Activated CD4-positive, CD25-positive, alpha-beta regulatory T cell treated with anti-CD3 and anti-CD28 coated beads, Interleukin-2, amount 50 U/mL, for 16 hours (primary cell): ENCODE measurements around the gene SH2D4B.

Source experiments
- DNase-seq: peaks from one replicate; pipeline ENCODE4 v3.0.0-alpha.2; 2020; ENCODE audit warnings: low read depth, low spot score

Gene SH2D4B

DNA sequence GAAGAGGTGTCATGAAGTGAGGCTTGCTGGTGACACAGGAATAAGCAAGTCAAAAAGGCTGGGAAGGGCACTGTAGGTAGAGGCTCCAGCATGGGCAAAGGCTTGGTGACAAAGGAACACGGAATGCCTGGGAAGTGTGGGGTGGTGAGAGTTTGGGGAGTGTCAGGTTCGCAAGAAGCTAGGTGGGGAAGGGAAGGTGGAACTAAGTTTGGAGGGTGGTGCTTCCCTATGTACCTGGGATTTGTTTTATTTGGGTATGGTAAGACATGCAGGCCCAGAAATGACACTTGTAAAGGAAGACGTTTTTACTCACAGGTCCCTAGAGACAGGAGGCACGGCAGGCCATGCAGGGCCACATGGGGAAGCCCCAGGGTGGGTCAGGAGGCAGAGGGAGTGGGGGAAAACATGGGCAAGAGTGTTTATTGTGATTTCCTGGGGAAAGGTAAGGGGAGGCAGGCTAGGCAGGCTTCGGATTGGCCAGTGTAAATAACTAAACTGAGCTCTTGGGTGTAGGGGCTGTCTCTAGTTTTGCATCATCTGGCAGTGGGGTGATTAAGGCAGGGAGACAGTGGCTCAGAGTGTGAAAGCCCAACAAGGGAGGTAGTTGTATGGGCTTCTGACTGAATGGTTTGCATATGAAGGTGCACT, 52.1 kb downstream of the SH2D4B start:
- no peak for DNase-seq

DNA sequence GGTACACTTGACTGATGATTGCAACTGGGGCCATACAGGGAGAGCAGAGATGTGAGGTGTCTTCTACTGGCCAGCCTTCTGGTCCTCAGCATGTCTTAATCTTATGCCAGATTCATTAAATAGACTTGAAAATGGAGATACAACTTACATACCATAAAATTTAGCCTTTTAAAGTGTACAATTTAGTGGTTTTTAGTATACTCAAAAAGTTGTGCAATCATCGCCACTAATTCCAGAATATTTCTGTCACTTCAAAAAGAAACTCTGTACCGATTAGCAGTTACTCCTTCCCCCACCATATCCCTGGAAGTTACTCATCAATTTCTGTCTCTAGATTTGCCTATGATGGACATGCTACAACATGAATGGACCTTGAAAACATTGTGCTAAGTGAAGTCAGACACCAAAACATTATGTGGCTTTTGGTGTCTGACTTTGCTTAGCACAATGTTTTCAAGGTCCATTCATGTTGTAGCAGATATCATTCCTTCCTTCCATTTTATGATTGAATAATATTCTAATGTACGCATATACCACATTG, 53.0 kb downstream of the SH2D4B start:
- no peak for DNase-seq

DNA sequence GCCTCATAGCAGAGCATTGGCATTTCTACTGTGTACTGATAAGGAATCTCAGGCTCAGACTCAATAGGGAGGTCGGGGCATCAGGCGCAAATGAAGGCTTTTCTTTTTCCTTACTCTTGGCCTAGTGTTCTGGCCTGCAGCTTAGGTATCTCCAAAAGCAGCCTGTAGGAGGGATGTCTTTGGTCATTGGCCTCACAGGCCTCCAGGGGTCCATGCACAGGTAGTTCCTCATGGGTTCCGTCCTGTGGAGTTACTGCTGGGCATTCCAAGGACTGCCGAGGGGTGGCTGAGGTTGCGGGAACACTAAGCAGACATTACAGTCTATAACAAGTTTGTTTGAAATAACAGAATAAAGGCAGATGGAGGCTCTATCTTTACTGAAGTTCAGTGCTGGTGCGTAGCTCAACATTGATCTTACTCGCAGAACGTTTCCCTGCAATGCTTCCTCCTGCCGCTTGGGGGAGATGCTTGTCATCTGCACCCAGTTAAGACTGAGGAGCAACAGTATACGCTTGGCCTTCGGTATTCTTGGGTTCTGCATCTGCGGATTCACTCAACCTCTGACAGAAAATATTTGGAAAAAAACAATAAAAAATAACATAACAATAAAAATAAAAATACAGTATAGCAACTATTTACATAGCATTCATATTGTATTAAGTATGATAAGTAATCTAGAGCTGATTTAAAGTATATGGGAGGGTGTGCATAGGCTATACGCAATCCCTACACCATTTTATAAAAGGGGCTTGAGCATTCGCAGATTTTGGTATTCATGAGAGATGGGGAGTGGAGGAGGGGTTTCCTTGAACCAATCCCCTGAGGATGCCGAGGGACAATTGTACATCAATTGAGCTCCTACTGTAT, 58.9 kb downstream of the SH2D4B start:
- no peak for DNase-seq

DNA sequence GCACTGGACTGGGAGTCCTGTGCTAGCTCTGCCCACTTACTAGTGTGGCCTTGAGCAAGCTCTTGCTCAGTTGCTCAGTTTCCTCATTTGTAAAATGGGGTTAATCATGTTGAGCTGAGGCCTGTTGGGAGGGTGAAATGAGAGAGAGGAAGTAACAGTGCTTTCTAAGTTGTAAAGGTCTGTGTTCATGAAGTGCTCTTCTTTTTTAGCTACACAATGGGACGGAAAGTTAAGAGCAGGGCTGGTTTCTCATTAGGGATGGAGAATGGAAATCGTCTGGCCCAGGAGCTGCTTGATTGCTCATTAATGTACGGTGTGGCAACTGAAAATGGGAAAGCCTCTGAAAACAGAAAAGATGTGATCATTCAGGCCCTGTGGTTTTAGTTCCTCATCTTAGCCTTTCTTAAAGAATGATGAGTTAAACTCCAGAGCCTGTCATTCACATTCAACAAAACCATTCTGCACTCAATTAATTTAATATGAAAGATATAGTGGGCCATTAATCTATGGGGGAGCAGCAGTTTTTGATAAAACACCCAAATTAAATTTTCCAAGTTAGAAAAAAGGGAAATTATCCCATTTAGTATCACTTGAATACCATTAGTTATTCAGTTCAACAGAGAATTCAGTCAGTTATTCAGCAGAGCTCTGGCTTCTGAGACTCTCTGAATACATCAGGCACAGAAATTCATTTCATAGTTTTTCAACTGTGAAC, 60.5 kb downstream of the SH2D4B start:
- no peak for DNase-seq

DNA sequence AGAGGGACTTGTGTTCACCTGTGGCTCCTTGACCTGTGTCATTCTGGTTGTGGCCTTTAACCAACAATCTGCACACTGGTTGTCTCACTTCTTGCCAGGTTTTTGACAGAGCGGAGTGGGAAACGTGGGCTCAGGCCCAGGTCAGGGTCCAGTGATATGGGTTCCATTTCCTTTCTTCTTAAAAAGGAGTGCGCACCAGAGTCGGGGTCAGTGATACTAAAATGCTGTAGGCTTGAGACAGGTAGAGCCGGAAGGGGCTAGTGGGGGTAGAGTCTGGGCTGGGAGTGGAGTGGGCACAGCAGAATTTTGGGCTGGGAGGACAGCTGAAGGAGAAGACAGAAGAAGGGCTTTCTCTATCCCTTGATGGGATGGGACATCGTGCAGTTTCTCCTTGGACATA, 61.2 kb downstream of the SH2D4B start:
- DNase-seq = no peak

DNA sequence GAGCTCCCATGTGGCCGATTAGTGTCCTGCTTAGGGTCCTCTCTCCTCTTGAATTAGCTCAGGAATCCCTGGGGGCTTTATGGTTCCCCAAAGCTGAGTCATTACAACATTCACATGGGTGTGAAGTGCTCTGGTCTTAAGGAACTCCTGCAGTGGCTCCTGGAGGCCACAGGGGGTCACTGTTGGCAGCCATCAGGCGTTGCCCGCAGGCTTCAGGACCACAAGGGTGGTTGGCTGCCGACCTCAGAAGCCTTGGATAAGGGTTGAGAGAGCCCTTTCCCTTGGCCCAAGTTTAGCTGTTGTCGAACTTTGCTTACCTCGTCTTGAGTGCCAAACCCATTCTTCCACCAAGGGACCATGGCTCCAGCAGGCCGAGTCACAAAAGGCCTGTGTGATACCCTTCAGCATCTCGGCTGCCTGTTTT, 61.7 kb downstream of the SH2D4B start:
- no peak for DNase-seq

DNA sequence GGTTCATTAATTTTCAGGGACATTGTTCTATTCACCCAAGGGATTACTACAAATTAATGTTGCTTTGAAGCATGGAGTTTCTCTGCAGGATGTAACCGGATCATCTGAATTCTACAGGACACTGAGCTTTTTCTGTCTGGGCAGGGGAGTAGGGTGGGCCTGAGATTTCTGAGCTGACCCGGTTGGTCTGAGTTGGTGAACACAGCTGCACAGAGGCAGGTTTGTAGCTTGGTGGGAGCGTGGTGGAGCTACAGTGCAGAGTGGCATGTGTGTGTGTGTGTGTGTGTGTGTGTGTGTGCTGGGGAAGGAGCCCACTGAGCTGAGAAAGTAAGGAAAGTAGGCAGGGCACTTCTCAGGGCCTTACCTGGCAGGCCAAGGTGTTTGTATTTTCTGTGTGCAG, 62.6 kb downstream of the SH2D4B start:
- DNase-seq = no peak

DNA sequence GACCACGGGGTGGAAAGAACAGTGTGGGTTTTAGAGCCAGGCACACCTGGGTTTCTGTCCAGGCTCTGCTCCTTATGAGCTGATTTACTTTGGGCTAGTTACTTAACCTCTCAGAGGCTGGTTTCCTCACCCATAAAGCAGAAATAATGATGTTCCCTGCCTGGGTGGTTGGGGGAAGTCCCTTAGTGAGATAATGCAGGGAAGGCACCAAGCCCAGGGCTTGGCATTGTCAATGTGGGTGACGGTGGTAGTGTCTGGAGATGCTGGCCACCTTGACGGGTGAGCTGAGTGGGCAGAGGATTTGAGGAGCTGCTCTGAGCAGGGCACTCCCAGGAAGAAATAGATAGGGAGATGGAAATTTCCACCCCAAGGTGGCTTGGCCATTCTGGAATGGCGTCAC, 65.2 kb downstream of the SH2D4B start:
- no peak for DNase-seq

DNA sequence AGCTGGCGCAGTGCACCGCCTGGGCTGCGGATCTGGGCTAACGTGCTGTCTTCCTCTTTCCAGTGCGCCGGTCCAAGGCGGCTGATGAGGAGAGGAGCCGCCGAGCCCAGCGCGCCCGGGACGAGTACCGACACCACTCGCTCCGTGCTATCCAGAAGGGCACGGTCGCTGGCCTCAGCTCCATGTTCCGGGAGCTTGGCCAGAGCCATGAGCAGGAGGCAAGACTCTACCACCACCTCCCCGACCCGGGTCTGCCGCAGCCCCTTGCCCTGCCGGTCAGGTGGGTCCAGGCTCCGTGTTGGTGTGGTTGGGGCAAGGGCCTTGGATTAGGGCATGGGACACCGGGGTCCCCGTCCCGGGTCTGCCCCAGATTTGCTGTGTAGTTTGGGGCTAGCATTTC, 65.8 kb downstream of the SH2D4B start:
- DNase-seq = no peak

DNA sequence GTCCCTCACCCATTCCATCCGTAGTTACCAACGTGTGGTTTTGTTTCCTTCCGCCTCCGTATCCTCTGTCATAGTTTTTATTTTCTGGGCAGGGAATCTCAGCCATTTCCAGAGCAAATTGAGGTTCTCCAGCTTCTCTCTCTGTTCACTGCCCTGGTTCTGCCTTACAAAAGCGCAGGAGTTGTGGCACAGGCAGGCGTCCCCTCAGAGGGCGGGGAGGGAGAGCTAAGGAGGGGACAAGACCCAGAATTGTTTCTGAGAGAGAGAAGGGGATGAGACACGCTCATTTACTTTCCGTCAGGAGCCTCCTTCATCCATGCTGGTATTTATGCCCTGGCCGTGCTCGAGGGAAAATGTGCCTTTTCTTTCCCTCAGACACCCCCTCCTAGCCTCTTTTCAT, 71.0 kb downstream of the SH2D4B start:
- no peak for DNase-seq

DNA sequence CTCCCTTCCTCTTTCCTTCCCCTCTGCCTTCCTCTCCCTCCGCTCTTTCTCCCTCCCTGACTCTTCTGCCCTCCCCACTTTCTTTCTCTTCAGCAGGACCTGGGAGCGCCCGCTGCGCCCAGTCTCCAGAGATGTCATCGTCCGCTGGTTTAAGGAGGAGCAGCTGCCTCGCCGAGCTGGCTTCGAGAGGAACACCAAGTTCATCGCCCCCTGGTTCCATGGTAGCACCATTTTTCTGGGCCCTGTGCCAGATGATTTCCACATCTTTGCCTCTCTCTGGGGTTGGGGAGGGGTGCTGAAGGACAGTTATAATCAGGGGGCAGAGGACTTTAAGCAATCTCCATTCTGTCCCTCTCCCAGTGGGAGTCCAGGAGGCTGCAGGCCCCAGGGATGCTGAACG, 71.6 kb downstream of the SH2D4B start:
- DNase-seq = no peak

DNA sequence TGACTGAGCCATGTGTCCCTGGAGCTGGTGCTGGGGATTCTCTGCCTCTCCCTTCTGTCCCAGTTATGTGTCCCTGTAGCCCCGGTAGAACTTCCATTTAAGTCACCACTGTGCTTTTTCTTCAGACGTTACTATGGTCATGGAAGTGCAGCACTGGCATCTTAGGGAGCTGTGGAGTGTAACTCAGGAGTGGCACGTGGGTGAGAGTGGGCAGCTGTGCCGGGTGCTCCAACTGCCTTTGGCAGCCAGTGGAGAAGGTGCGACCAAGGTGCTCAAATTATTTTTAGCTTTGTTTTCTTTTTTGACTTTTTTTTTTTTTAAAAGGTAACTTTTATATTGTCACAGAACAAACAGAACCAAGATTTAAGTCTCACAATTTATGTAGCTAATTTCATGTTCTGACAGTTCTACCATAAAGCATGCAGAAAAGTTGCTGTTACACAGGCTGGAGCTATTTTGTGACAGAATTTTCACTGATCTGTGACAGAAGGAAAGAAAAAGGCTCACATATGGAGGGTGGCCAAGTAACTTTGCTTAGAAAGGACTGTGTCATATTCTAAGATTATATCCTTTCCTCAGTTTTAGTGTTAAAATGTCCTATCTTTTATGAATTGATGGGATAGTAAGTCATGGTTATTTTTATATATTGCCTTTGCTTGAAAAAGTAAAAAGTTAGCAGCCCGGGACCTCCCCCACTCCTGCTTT, 73.9 kb downstream of the SH2D4B start:
- DNase-seq = no peak

DNA sequence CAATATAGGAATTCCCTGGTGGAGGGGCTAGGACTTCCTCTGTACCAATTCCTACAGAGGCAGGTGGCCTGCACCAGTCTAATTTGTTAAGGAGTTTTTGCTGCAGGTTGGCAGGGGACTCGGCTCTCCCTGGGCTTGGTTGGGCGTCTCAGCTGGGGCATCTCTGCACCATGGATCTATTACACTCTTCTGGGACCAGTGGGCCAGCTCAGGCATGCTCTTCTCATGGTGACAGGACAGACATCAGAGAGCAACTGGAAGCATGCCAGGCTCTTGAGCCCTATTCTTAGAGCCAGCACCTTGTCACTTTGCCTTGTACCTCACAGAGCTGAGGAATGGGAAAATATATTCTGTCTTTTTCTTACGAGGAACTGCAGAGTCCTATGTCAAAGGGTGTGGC, 74.6 kb downstream of the SH2D4B start:
- no peak for DNase-seq

DNA sequence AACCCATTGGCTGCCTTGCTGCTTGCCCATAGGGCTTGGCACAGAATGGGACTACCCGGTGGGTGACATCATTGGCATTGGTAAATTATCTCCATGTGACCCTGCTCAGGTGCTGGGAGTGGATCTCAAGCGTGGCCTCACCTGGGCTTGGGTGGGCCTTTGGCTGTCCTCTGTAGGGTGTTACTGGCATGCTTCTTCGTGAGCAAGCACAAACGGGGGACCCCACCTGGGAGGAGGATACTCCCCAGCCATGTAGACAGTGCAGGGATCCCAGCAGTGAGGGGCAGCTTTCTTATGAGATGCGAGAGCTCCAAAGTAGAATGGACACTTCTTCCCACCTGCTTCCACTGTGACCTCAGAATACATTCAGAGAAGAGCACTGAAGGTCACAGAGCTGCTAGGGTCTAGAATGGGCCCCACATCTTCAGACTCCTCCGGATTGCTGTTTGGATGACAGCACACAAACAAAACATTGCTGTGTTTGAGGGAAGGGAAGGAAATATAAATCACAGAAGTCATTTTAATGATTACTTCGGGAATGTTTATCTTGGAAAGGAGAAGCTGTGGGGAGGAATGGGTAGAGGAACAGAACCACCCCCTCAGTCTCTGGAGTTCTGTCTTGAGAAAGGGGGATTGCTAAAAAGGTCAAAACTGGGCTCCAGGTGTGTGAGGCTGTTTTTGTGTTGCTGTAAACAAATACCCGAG, 75.9 kb downstream of the SH2D4B start:
- DNase-seq = no peak

DNA sequence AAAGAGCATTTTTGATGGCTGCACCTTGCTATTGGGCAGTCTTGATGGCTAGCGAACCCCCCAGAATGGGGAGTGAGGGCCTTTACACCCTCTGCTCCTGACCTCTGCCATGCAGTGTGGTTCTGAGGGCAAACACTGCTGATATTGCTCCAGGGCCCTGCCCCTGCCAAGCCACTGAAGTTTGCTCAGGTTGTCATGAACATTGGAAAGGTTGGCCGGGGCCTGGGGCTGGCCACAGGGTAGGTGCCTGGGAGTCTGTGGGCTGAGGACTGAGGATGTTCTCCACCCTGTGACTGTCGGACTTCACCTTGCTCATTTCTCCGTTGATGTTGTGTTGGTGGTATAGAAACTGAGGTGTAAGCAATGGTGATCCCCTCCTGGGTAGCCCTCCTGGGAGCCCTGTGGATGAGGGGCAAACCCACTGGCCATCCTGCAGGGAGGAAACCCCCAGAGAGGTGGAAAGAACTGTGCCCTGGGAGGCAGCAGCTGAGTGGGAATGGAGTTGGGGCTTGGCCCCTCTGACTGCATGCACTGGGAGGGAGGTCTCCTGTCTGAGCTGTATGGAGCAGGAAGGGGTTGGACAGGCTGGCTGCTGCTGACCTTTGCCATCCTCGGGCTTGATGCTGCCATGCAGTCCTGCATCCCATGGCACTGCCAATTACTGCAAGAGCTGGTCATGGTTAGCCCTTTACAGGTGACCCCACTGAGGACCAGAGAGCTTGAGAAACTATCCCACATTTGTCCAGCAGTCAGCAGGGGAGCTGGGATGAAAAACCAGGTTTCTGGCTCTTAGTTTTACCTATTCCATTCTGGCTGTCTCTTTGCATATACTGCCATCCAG, 77.1 kb downstream of the SH2D4B start:
- DNase-seq = no peak

DNA sequence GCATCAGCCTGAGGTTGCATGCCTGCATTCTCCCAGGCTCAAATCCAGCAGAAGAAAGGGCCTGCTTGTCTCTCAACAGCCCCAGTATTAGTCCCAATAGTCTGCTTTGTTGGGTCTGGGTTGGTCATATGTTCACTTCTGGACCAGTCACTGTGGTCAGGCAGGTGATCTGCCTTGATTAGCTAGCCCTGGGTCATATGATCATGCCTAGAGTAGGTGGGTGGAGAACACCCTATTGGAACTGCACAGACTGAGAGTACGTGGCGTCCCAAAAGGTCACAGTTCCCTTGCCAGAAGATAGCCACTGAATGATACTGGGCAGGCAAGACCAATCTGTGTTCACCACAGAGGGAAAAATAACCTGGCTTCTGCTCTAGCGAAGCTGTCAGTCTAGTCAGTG, 80.1 kb downstream of the SH2D4B start:
- no peak for DNase-seq

DNA sequence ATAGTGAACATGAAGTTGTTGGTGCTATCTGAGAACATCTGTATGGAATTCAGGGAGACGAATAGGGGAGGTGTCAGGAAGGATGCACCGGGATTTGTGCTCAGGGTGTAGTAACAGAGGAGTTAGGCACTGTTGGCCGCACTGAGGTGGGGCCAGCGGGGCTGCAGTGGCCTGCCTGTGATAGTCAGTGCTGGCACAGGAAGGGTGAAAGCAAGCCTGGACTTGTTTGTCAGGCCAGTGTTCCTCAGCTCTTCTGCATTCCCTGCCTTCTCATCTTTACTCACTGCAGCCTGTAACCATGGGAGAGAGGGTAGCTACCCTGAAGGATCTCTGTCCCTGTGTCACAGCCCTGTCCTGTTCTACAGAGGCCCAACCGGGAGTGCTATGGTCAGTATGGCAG, 81.3 kb downstream of the SH2D4B start:
- no peak for DNase-seq

DNA sequence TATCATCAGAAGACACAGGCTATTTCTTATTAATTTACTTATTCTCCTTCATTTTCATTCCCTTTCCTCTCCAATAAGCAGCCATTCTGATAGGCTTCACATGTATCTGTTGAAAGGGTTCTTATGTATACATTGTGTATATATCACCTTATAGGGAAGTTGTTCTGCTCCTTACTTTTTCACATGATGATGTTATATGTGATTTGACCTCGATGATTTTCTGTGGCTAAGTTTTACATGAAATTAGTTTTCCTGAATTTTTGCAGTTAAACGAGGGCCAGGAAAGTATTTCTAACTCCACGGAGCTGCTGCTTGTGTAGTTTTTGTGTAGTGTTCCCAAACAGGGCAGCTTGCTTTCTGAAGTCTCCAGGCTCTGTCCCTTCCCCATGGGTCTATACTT, 84.5 kb downstream of the SH2D4B start:
- no peak for DNase-seq

DNA sequence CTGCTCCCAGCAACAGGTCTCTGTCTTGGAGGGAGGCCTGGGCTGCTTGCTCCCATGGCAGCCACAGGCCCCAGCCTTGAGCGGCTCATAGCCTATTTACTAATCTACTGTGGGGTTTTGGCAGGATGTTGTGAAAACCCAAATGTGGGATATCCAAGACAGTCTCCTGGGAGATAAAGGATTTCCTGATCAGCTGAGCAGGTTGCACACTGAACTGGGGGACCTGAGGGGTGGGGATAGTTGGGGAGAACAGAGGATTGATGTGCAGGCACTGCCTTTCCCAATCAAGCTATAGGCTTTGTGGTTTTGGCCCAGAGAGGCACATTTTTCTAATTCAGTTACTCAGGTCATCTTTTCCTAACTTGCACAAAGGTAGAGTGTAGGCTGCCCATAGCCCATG, 92.6 kb downstream of the SH2D4B start:
- DNase-seq = no peak

DNA sequence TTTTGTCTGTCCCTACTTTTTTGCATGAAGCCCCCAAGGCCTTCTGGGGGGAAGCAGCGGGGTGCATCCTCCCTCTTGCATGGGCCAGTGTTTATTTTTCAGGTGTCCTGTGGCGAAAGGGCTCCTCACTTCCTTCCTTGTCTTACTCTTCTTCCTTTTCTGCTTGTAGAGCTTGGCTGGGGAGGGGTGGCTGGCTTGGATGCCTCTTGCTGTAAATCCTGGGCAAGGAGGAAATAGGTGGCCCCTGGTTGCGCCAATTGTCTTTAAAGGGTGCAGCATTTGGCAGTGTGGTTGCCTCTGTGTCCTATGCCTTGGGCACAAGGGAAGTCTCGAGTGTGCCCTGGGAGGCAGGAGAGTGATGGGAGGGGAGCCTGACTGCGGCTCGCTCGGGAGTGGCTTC, 95.0 kb downstream of the SH2D4B start:
- no peak for DNase-seq
